Loucy (cell line): ENCODE results near the gene LMF1.

Experiments used
- EZH2phosphoT487 ChIP-seq: fragments of 200-600 bp; IDR thresholded peaks from 2 replicates; pipeline ENCODE4 v1.6.1; 2018; ENCODE audit warnings: antibody characterized with exemption, mild to moderate bottlenecking, moderate library complexity, borderline replicate concordance
- TF ChIP-seq, protein P1 (sequence below): fragments of 200-600 bp; sonication (generic); conservative IDR thresholded peaks from 2 replicates; pipeline ENCODE4 v1.5.1; 2014; ENCODE audit warnings: mild to moderate bottlenecking, antibody characterized with exemption, low read length

- TF ChIP-seq, protein P1, sequence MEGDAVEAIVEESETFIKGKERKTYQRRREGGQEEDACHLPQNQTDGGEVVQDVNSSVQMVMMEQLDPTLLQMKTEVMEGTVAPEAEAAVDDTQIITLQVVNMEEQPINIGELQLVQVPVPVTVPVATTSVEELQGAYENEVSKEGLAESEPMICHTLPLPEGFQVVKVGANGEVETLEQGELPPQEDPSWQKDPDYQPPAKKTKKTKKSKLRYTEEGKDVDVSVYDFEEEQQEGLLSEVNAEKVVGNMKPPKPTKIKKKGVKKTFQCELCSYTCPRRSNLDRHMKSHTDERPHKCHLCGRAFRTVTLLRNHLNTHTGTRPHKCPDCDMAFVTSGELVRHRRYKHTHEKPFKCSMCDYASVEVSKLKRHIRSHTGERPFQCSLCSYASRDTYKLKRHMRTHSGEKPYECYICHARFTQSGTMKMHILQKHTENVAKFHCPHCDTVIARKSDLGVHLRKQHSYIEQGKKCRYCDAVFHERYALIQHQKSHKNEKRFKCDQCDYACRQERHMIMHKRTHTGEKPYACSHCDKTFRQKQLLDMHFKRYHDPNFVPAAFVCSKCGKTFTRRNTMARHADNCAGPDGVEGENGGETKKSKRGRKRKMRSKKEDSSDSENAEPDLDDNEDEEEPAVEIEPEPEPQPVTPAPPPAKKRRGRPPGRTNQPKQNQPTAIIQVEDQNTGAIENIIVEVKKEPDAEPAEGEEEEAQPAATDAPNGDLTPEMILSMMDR = no peak
- no peak for TF ChIP-seq EZH2phosphoT487
Observed at GRCh38 chr16:989354-989814, 18.6 kb upstream of the LMF1 start.
